ENCODE measurements around the gene LTA.

LTA gene, protein sequence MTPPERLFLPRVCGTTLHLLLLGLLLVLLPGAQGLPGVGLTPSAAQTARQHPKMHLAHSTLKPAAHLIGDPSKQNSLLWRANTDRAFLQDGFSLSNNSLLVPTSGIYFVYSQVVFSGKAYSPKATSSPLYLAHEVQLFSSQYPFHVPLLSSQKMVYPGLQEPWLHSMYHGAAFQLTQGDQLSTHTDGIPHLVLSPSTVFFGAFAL

DNA sequence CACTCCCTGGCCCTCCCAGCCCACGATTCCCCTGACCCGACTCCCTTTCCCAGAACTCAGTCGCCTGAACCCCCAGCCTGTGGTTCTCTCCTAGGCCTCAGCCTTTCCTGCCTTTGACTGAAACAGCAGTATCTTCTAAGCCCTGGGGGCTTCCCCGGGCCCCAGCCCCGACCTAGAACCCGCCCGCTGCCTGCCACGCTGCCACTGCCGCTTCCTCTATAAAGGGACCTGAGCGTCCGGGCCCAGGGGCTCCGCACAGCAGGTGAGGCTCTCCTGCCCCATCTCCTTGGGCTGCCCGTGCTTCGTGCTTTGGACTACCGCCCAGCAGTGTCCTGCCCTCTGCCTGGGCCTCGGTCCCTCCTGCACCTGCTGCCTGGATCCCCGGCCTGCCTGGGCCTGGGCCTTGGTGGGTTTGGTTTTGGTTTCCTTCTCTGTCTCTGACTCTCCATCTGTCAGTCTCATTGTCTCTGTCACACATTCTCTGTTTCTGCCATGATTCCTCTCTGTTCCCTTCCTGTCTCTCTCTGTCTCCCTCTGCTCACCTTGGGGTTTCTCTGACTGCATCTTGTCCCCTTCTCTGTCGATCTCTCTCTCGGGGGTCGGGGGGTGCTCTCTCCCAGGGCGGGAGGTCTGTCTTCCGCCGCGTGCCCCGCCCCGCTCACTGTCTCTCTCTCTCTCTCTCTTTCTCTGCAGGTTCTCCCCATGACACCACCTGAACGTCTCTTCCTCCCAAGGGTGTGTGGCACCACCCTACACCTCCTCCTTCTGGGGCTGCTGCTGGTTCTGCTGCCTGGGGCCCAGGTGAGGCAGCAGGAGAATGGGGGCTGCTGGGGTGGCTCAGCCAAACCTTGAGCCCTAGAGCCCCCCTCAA, at the start of gene LTA:
LTA (plus strand) TSS at position 249 of the 871 bp plus-strand sequence; CDS start at position 703, 454 bp downstream.
- DNase-seq, result peak; percentile 79

DNA sequence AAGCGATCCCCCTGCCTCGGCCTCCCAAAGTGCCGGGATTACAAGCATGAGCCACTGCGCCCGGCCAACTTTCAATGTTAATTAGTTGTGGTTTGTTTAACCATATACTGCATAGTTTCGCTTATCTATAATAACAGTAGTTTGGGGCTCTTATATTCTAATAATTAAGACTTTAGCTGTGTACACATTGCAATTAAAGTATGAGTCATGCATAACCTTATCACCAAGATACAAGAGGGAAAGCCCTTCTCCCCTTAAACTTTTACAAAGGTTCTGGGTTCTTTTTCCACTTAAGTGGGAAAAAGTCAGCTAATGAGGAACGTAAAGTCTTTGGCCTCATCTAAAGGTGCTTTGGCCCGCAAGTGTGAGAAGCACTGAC, 46.5 kb upstream of the LTA start:
- DNase-seq, result no peak

DNA sequence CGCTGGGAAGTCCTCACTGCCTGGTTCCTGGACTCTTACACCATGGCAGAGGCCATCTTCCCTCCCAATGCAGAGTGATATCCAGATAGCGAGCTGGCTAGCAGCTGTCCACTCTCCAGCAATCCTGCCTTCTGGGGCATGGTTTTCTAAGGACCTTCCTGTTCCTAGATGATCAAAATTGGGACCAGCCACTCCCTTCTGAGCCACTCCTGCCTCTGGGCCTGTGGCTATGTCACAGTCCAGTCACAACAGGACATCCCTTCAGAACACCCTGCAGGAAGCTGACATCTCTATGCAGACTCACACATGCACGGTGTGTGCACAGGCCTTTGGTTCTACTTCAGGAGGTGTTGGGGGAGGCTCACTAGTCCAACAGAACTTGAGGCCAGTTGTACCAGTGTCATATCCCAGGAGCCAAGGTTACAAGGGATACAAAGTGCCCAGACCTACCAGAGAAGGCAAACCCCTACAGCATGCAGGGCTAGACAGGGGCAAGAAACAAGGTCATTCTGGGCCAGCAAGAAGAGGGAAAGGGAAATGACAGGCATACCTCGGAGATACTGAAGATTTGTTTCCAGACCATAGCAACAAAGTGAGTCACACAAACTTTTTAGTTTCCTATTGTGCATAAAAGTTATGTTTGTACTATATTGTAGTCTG, 46.0 kb upstream of the LTA start:
- no peak for DNase-seq

DNA sequence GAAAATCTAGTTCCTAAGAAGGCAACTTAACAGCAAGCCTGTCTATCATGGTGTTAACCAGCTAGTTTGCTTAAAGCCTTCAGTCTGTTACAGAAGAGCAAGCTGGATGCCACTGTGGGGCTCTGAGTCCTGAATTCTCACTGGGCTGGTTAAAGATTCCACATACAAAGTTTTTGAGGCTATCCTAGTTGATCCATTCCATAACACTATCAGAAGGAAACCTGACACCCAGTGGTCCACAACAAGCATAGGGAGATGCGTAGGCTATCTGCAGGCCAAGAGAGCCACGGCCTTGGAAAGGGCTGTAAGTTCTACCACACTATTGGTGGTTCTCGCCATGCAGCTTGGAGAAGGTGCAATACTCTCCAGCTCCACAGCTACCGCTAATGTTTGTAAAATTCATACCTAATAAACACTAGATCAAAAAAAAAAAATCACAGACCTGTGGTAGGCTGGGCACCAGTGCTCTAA, 43.7 kb upstream of the LTA start:
- DNase-seq, result no peak

DNA sequence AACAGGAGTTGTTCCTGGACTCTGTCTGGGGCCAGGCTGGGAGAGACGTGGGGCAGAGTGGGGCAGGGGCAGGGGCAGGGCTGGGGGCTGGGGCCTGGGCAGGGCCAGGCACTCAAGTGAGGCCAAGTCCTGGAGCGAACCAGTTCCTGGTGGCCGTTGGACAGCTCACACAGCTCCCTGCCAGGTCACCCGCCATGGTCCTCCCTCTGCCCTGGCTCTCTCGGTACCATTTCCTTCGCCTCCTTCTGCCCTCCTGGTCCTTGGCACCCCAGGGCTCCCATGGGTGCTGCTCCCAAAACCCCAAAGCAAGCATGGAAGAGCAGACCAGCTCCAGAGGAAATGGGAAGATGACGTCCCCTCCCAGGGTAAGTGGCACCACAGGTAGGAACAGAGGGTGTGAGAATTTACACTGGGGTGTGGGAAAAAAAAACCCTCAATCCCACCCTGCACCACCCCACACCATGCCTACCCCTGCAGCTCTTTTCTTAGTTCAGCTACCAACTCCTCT, 43.2 kb upstream of the LTA start, which contains the start of gene MCCD1:
MCCD1 (plus strand) TSS at position 142 of the 508 bp plus-strand sequence; CDS start at position 195, 53 bp downstream.
- no peak for DNase-seq

DNA sequence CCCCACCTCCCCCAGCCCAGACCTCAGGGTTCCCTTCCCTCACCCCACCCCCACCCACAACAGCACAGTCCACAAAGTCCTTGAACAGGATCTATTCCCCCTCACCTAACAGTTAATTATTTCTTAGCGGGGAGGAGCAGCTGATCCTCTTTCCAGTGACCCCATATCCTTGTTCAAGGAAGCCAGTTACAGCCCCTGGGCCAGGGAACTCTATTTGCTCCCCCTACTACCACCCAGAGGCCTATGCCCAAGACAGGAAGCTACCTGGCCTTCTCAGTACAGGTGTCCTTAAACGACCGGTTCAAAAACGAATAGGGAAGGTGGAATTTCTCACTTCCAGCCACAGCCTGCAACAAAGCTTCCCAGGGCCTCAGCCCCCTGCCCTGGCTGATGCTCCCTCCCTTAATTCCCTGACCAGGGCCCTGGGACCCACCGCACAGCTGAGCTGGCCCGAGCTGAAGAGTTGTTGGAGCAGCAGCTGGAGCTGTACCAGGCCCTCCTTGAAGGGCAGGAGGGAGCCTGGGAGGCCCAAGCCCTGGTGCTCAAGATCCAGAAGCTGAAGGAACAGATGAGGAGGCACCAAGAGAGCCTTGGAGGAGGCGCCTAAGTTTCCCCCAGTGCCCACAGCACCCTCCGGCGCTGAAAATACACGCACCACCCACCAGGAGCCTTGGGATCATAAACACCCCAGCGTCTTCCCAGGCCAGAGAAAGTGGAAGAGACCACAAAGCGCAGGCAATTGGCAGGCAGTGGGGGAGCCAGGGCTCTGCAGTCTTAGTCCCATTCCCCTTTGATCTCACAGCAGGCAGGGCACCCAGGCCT, 42.5 kb upstream of the LTA start:
- DNase-seq, result no peak

DNA sequence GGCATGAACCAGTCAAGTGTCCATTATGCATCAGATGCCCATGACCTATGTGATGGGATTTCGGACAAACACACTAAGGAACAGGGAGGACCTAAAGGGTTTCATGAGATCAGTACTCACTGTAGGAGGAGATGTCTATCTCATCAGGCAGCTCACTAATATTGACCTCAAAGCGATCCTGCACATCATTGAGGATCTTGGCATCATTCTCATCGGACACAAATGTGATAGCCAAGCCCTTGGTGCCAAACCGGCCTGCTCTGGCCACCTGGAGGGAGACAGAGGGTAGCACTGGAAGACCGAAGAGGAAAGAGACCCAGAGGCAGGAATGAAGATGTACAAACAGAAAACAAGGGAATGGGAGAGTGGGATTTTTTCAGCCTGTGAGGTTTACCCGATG, 41.4 kb upstream of the LTA start:
- no peak for DNase-seq

DNA sequence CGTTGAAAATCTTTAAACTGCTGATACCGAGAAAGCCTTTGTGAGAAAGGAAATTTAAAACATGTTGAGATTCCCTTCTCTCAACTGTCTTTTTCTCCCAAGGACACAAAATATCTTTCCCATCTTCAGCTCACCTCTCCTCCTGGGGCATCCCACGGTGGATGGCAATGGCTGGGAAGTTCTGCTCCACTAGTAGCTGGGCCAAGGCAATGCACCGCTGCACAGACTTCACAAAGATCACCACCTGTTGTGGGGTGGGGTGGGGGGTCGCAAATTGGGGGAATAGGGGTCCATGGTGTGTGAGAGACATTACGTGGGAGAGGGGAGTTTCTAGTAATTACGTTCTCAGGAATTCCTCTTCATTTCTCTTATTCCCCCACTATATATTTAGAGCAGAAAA, 40.9 kb upstream of the LTA start:
- DNase-seq, result no peak

DNA sequence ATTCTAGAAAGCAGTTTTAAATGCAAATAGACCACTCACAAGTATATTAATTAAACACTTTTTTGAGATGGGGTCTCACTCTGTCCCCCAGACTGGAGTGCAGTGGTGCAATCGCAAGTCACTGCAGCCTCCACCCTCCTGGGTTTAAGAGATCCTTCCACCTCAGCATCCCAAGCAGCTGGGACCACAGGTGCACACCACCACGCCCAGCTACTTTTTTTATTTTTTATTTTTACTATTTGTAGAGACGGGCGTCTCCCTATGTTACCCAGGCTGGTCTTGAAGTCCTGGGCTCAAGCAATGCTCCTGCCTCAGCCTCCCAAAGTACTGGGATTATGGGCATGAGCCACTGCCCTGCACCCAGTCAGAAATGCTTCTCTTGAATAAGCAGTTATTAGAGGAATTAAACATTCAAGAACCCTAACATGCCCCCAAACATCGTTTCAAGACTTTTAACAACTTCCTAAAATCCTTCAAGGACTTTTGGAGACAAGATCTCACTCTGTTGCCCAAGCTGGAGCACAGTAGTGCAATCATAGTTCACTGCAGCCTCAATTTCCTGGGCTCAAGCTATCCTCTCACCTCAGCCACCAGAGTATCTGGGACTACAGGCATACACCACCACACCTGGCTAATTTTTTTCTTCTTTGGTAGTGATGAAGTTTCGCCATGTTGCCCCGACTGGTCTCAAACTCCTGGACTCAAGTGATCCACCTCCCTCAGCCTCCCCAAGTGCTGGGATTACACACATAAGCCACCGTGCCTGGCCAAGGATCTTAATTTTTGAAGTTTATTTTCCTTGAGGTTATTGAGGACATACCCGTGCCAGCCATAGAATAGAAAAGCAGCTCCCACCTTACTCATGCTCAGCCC, 40.1 kb upstream of the LTA start:
- DNase-seq, result no peak

DNA sequence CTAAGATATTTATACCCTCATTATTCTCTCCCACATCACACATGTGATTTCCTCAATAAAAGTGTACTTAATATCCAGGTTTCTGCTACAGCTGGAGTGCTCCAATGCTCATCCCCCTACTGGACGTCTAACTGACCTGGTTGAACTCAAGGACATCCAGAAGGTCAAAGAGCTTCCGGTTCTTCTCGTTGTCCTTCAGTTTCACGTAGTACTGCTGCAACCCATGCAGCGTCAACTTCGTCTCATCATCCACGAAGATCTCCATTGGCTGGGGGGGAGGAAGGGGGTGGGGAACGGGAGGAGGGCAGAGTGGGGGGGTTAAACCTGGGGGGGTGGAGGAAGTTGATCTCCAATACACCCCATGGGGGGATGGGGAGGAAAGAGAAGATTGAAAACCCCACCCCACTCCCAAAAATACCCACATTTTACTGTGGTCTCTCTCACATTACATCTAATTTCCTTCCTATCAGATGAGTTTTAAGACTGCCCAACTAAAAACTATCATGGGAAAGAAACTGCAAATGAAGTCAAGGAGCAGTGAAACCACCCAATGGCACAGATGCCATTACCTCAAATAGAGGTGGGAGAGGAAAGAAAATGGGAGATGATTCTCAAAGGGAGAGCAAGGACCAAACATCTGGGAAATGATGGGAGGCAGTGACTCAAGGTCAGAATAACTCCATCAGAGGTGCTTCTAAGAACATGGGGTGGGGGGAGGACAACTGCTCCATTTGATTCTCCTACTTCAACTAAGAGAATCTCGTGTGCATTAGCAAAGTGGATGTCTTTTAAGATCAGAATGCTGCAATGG, 39.2 kb upstream of the LTA start:
- DNase-seq, result no peak

DNA sequence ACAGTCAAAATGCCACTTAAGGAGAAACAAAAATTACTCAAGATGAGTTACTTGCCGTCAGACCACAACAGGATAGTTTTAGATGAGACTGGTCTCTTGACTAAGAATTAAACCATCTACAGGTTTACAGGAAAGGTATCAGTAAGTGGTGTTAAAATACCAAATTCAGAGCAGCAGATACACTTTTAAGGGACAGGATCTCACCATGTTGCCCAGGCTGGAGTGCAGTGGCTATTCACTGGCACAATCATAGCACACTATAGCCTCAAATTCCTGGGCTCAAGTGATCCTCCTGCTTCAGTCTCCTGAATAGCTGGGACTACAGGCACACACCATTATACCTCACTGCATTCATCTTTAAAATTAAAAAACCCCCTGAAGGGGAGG, 38.6 kb upstream of the LTA start:
- DNase-seq, result no peak

DNA sequence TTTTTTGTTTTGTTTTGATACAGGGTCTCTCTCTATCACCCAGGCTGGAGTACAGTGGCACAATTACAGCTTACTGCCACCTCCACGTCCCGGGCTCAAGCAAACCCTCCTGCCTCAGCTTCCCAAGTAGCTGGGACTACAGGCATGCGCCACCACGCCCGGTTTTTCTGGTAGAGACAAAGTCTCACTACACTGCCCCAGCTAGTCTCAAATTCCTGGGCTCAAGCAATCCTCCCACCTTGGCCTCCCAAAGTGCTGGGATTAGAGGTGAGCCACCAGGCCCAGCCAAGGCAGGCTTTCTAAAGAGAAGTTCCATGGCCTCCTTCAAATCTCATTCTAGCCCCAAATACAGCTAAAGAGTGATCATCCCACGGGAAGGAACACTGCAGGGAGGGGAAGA, 38.1 kb upstream of the LTA start:
- DNase-seq, result no peak

DNA sequence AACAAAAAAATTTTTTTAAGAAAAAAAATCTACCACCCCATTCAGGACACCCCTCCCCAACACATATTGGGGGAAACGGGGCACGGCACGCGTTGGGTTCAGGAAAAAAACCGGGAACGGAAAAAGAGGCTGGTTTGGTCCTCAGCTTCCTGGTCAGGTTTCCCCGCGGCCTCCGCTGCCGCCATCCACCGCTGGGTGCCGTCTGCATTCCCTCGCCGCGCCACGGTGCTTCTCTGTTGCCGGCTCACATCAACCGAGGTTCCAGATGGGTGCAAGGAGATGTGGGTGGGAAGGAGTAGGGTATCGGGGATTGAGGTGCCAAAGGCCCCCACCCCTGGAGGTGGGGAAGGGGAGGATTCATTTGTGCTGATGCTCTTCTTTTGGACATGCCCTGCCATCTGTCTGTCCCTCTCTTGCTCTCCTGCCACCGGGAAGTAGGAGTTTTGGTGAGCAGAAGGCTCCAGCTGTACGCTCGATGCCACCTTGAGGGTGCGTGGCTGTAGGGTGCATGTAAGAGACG, 37.5 kb upstream of the LTA start:
- no peak for DNase-seq

DNA sequence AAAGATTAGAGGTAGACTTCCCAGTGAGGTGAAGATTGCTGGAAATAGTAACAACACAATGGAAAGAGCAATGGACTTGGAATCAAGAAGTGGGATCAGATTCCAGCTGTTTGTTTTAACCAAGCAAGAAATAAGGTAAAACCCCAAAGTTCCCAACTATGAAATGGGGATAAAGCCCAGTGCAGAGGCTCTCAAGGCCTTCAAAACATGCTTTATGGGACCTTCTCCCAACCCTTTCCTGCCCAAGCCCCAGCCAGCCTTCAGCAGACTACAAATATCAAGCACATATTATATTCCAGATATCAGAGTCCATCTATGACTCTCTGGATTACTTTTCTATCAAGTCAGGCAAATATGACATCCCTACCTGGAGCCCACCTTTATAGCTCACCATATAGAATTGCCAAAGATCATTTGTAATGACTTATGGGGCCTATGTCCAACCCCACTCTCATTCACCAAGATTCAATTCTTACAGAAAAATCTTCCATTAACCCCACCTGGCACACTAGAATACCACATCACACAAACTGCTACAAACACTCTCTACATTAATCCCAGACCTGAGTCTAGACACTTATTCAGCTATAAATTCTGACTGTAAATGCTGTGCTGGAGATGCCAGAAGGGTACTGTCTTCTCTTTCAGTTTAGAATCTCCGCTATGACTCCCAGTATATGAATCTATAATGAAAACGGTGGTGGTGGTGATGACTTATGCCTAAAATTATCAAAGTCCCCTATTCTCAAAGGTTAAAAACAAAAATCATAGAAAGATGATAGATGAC, 36.4 kb upstream of the LTA start:
- no peak for DNase-seq

DNA sequence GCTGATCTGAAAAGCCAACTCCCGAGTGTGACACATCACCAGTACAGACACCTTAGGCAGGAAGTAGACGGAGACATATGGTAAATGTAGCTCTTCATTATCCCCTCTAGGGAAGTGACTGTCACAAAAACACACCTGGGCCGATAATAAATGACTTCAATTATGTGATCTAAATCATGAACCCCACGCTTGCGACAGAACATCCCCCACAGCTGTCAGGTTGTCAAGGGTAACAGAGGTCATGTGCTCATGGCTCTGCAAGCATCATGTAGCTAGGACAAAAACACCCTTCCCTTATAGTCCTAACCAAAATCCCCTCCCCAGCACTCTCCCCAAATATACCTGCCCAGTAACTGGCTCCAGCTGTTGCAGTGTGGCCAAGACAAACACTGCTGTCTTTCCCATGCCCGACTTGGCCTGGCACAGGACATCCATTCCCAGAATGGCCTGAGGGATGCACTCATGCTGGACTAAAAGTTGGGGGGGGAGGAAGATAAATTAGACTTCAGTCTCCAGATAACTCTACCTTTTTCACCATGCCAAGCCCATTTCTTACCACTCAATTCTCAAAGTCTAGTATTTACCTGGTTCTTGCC, 33.2 kb upstream of the LTA start:
- no peak for DNase-seq

DNA sequence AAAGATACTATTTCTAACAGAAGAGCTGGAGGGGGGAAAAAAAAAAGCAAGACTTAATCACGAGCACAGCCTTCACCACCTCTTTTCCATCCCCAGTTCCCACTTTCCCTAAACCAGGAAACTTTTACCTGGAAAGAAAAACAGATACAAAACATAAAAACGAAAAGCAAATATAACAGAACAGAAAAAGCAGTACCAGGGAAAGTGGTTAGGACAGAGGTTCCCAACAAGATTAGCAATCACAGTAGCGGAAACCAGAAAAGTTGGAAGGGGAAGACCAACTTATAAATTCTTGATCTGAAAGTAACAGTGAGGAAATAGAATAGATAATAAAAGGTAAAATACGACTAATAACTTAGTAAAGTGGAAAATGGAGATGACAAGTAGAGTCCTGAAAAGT, 31.4 kb upstream of the LTA start:
- no peak for DNase-seq

DNA sequence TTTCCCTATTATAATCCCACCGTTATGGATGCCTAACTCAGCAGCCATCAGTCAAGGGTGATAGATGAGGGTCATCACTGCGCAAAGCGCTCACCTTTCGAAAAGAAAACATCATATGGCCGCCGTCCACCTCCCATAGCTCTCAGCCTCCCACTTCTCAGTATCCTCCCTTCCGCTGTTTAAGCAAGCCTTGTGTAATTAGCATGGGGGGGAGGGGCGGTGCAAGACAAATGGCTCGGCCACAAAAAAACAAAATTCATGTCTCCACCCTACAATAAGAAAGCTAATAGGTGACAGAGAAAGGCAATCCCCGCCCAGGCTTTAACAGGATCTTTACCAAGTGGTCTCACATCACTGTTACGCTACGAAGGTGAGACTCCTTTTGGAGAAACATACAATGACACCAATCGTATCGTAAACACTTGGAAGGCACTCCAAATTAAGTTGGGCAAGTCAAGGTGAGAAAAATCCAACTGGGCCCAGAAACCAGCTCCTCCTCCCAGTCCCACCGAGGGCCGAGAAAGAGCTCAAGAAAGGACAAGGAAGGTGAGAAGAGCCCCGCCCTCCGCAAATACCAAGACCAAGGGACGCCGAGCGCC, 30.9 kb upstream of the LTA start:
- peak; percentile 67 for DNase-seq

DNA sequence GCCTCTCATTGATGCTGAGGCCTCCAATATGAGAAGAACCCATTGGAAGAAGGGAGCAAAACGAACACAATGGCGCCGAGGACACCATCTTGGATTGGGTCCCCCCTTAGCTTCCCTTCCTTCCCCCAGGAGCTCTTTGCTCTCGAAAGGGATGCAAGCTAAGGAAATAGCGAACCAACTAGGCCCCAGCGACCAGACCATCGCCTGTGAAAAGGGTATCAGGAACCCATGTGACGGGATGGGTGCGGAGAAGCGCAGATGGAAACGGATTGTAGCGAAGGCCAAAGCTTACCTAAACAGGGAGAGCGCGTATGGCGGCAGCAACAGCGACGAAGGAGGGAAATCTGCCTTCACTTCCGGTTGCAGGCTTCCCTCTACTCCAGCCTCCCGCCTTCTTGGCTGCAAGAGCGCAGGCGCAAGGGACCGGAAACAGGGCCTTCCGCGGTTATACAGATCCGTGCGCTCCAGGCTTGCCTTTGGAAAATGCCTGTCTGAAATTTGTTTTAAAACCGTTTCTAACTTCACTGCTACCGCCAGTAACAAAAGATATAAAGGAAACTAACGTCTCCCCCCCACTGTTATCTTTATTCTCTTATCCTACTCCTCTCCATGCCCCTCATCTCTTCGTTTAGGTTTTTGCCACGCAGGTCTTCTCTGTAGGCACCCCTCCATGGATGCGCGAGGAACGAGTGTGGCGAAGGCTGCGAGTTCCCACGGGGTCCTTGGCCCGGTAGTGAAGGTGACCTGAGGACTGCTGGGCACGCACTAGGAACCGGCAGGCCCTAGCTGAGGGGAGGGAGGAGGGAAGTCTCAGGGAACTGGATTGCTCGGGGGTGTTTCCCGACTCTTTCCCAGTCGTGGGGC, 30.2 kb upstream of the LTA start, which contains the start of gene DDX39B:
DDX39B (minus strand) TSS at position 346 of the 864 bp plus-strand sequence. CDS start 1,471 bp downstream, outside the sequence.
- peak; percentile 91 for DNase-seq

Measured in activated T-cell treated with anti-CD3 and anti-CD28 coated beads, Interleukin-2, amount 50 U/mL, for 1 hour (primary cell).